Lung (tissue), 12 donors: ENCODE data around the gene CFLAR. TPM values are rescaled to one million over a fixed set of nuclear protein-coding genes. Genes with fewer than 3 reads are reported as not detected.
"Not testable (repeated sequence)": the region's sequence is repeated elsewhere in the genome, so short reads cannot be mapped to it uniquely, and the experiment has no call there.

Experiments used
- ATAC-seq: fragments of 200-7000 bp; cut with Tn5 transposase; one replicate; pipeline ENCODE4 v1.9.1; 2020; ENCODE audit warnings: moderate number of reproducible peaks; ENCODE audit not compliant: insufficient read depth, low FRiP score
- DNase-seq, 3 donors: peaks; one replicate each; pipeline ENCODE4 v3.0.0-alpha.2; 2013 to 2017
- H3K27ac ChIP-seq, 2 donors: one replicate each; pipeline ENCODE4 v1.5.1; 2013; ENCODE audit warnings: mild to moderate bottlenecking in 2 of 2, moderate library complexity in 2 of 2, control low read depth in 1 of 2, inconsistent platforms in 1 of 2, low read depth in 1 of 2, low read length in 1 of 2
- H3K27me3 ChIP-seq, 3 donors: one replicate each; pipeline ENCODE4 v1.5.1; 2013; ENCODE audit warnings: low read length in 2 of 3; ENCODE audit not compliant: control insufficient read depth in 3 of 3, insufficient read depth in 3 of 3
- H3K36me3 ChIP-seq, 4 donors: one replicate each; pipeline ENCODE4 v1.5.1; 2013; ENCODE audit warnings: low read length in 4 of 4, mild to moderate bottlenecking in 1 of 4, moderate library complexity in 1 of 4; ENCODE audit not compliant: control insufficient read depth in 4 of 4, insufficient read depth in 4 of 4
- H3K4me1 ChIP-seq, 5 donors: one replicate each; pipeline ENCODE4 v1.5.1; 2013; ENCODE audit warnings: low read length in 5 of 5, mild to moderate bottlenecking in 2 of 5, moderate library complexity in 1 of 5; ENCODE audit not compliant: control insufficient read depth in 5 of 5, insufficient read depth in 5 of 5
- H3K4me3 ChIP-seq: one replicate; pipeline ENCODE4 v1.5.1; 2013; ENCODE audit warnings: mild to moderate bottlenecking, control low read depth, moderate library complexity
- H3K9ac ChIP-seq, 2 donors: one replicate each; pipeline ENCODE4 v1.5.1; 2013; ENCODE audit warnings: low read length in 2 of 2, control low read depth in 1 of 2; ENCODE audit not compliant: insufficient read depth in 1 of 2
- H3K9me3 ChIP-seq, 4 donors: one replicate each; pipeline ENCODE4 v1.5.1; 2013; ENCODE audit warnings: low read length in 3 of 4, mild to moderate bottlenecking in 1 of 4, moderate library complexity in 1 of 4; ENCODE audit not compliant: control insufficient read depth in 4 of 4, insufficient read depth in 3 of 4
- CTCF ChIP-seq: IDR thresholded peaks from 2 replicates; pipeline ENCODE4 v1.5.1; 2012; ENCODE audit warnings: mild to moderate bottlenecking; ENCODE audit errors: control extremely low read depth, extremely low read depth
- whole genome bisulfite sequencing, 2 donors: extraction: QIAGEN DNeasy Blood & Tissue Kit; methylation state at CpG; one replicate each; pipeline ENCODE4 v1.1.7; 2013; 5-methylcytosine and 5-hydroxymethylcytosine counted together
- polyA plus RNA-seq, 2 donors: library from polyadenylated mRNA; stranded (reverse); fragments of 200-250 nt; gene quantifications; one replicate each; pipeline ENCODE4 v1.2.1, GENCODE V29; 2013
- total RNA-seq, 2 donors: library from RNA; depleted of rRNA in 1 of 2; stranded (reverse); fragments of >200 nt in 1 of 2; gene quantifications; one replicate each; pipeline ENCODE4 v1.2.1, GENCODE V29; 2014 to 2021
- donor health status: control.
- donor health status: control.
- donor health status: Bipolar disorder and iron deficiency.
- donor health status: healthy.
- donor health status: DM: yes; HTN: yes; CAD: no.

The CFLAR gene
- total and polyA plus RNA-seq, 4 donors, result 101 to 345 (median 238) TPM

- peak overlapping the region; percentile 99 to 100 for H3K27ac ChIP-seq
- DNase-seq, result peak; percentile 56 to 90 (median 87)
- no peaks in the 10 kb centered on the region for H3K27me3 ChIP-seq
- H3K9ac ChIP-seq, result peak overlapping the region; percentile 89 to 96
- no peak for TF ChIP-seq CTCF
- peaks cover 0 to 16% (median 7%) of the 10 kb centered on the region in 5 donors for H3K4me1 ChIP-seq
- no peaks in the 10 kb centered on the region for H3K36me3 ChIP-seq
- 0 to 1% methylated on average over 22 of the region's 22 CpGs for WGBS, 2 donors
- no peaks in the 10 kb centered on the region for H3K9me3 ChIP-seq
- peak overlapping the region; percentile 93 for H3K4me3 ChIP-seq
- ATAC-seq, result peak; percentile 21
Observed at GRCh38 chr2:201116959-201117734, 1.2 kb downstream of the CFLAR start.

- WGBS, 2 donors, result 5 to 17% methylated on average over 13 of the region's 13 CpGs
- not testable (repeated sequence) for H3K27me3 ChIP-seq, ATAC-seq, H3K9me3 ChIP-seq, DNase-seq, H3K36me3 ChIP-seq
- peak overlapping the region; percentile 93 for H3K4me3 ChIP-seq
- H3K27ac ChIP-seq, result peak overlapping the region; percentile 99 to 100
- peak overlapping the region; percentile 16 to 96 for H3K9ac ChIP-seq
- peaks cover 0 to 16% (median 7%) of the 10 kb centered on the region in 5 donors for H3K4me1 ChIP-seq
Observed at GRCh38 chr2:201117735-201118094, 1.8 kb downstream of the CFLAR start.

GRCh38 chr2:201118121-201118960 is 2.4 kb downstream of the CFLAR start:
- TF ChIP-seq CTCF, result no peak
- H3K9me3 ChIP-seq, result no peaks in the 10 kb centered on the region
- 0% methylated on average over 48 of the region's 48 CpGs for WGBS, 2 donors
- ATAC-seq, result peak; percentile 32
- H3K9ac ChIP-seq, result peak overlapping the region; percentile 31 to 86
- H3K36me3 ChIP-seq, result peaks cover 0 to 3% (median 0%) of the 10 kb centered on the region in 4 donors
- no peaks in the 10 kb centered on the region for H3K27me3 ChIP-seq
- peak; percentile 85 to 90 (median 86) for DNase-seq
- H3K27ac ChIP-seq, result peak overlapping the region; percentile 99 to 100
- H3K4me3 ChIP-seq, result peak overlapping the region; percentile 93
- peaks cover 0 to 16% (median 7%) of the 10 kb centered on the region in 5 donors for H3K4me1 ChIP-seq
